SU-DHL-6 (cell line): ENCODE measurements around the gene HAT1.

Experiments used
- H2AFZ ChIP-seq: fragments of 200-600 bp; sonication (generic); 2 replicates; pipeline ENCODE4 v1.6.1; 2014; ENCODE audit warnings: low read depth, mild to moderate bottlenecking, moderate library complexity, mixed read lengths, antibody characterized with exemption, low read length; ENCODE audit not compliant: severe bottlenecking
- H3F3A ChIP-seq: fragments of 200-600 bp; shearing (Covaris generic); 2 replicates; pipeline ENCODE4 v1.6.0; 2016; ENCODE audit warnings: antibody characterized with exemption, mild to moderate bottlenecking; ENCODE audit not compliant: insufficient read depth
- H3K27ac ChIP-seq: fragments of 200-600 bp; sonication (generic); 2 replicates; pipeline ENCODE4 v1.5.1; 2016; ENCODE audit warnings: low read depth, mild to moderate bottlenecking, low read length, moderate library complexity, mixed read lengths
- H3K27me3 ChIP-seq: fragments of 200-600 bp; sonication (generic), shearing (Covaris generic); 2 replicates; pipeline ENCODE4 v1.6.0; 2014; ENCODE audit warnings: mild to moderate bottlenecking, low read length
- H3K36me3 ChIP-seq: fragments of 200-600 bp; sonication (generic); 2 replicates; pipeline ENCODE4 v1.6.1; 2014; ENCODE audit warnings: mild to moderate bottlenecking, low read length, mixed read lengths
- H3K4me2 ChIP-seq: fragments of 300-600, 200-600 bp; shearing (Covaris generic), sonication (generic); 2 replicates; pipeline ENCODE4 v1.6.0; 2014; ENCODE audit warnings: low read length, low read depth, mild to moderate bottlenecking; ENCODE audit not compliant: poor library complexity, severe bottlenecking
- H3K4me3 ChIP-seq: fragments of 200-600 bp; sonication (generic); 2 replicates; pipeline ENCODE4 v1.5.1; 2014; ENCODE audit warnings: antibody characterized with exemption, low read length, mild to moderate bottlenecking, mixed read lengths; ENCODE audit not compliant: insufficient read depth, poor library complexity, severe bottlenecking
- H3K79me2 ChIP-seq: fragments of 200-600 bp; sonication (generic); 2 replicates; pipeline ENCODE4 v1.6.1; 2014; ENCODE audit warnings: mild to moderate bottlenecking, low read length, moderate library complexity; ENCODE audit not compliant: insufficient read depth
- H3K9ac ChIP-seq: fragments of 200-600 bp; sonication (generic); 2 replicates; pipeline ENCODE4 v1.7.0; 2014; ENCODE audit warnings: mild to moderate bottlenecking, low read length
- H3K9me2 ChIP-seq: fragments of 200-600 bp; sonication (generic); replicated peaks from 2 replicates; pipeline ENCODE4 v1.6.1; 2014; ENCODE audit warnings: low read length; ENCODE audit not compliant: insufficient read depth
- H3K9me3 ChIP-seq: fragments of 200-600 bp; sonication (generic); 2 replicates; pipeline ENCODE4 v1.6.1; 2014; ENCODE audit warnings: low read length, mixed read lengths; ENCODE audit not compliant: insufficient read depth
- H4K20me1 ChIP-seq: fragments of 200-600 bp; sonication (generic); 2 replicates; pipeline ENCODE4 v1.6.1; 2014; ENCODE audit warnings: low read depth, mild to moderate bottlenecking, antibody characterized with exemption, low read length, moderate library complexity, mixed read lengths
- CTCF ChIP-seq: fragments of 200-600 bp; sonication (generic); IDR thresholded peaks from one replicate; pipeline ENCODE4 v1.5.1; 2017; ENCODE audit warnings: antibody characterized with exemption, mild to moderate bottlenecking, low read length, moderate library complexity; ENCODE audit not compliant: insufficient read depth, poor library complexity, severe bottlenecking
- EZH2phosphoT487 ChIP-seq: fragments of 200-600 bp; sonication (generic), shearing (Covaris generic); conservative IDR thresholded peaks from 2 replicates; pipeline ENCODE4 v1.6.1; 2018; ENCODE audit warnings: mild to moderate bottlenecking, antibody characterized with exemption, low read length, moderate library complexity, mixed read lengths

The HAT1 gene

DNA sequence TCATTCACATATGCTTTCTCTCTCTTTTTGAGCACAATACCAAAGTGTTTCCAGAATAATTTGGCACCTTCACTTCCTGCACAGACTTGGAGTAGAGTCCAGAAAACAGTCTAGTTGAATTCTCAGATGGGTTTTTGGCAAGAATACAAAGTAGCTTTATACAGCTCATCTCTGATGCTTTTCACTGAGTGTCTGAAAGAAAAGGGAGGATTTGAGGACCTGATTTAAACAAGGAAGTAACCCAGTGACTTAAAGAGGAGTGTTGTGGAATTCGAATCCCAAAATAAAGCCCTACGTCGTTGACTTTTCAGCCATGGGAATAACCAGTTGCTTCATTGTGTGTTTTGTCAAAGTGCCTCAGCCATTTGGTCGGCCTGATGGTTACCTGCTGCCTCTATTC is 109.3 kb downstream of the HAT1 start:
- H2AFZ ChIP-seq = no peak overlapping the region

More for the DNA sequence above, 109.3 kb downstream of the HAT1 start:
- no peaks in the 10 kb centered on the region for H3F3A ChIP-seq
- H3K9me2 ChIP-seq = no peaks in the 10 kb centered on the region
- H3K4me3 ChIP-seq = no peak overlapping the region
- H3K9ac ChIP-seq = no peak overlapping the region
- H3K4me2 ChIP-seq = no peak overlapping the region
- no peaks in the 10 kb centered on the region for H3K79me2 ChIP-seq
- H3K36me3 ChIP-seq = no peaks in the 10 kb centered on the region
- no peaks in the 10 kb centered on the region for H3K9me3 ChIP-seq
- no peak overlapping the region for H3K27ac ChIP-seq
- no peaks in the 10 kb centered on the region for H3K27me3 ChIP-seq
- TF ChIP-seq EZH2phosphoT487 (no peak), CTCF (no peak)
- H4K20me1 ChIP-seq = no peaks in the 10 kb centered on the region
